Mesothelial cell of epicardium (in vitro differentiated cells): Measurements from ENCODE around the gene ERC1. TPM values are rescaled to one million over a fixed set of nuclear protein-coding genes. Genes with fewer than 3 reads are reported as not detected.
A peak's percentile ranks its signal among the peaks of the same experiment; 100 is the strongest.

Experiments
- DNase-seq, 2 experiments: peaks; one replicate each; pipeline ENCODE4 v3.0.0; 2021; ENCODE audit warnings: low spot score in 2 of 2; ENCODE audit not compliant: unreplicated experiment in 2 of 2
- H3K27ac Mint-ChIP-seq: 2 replicates; pipeline ENCODE4 v1.8.0; 2021; ENCODE audit warnings: mixed read lengths
- H3K27me3 Mint-ChIP-seq: 2 replicates; pipeline ENCODE4 v1.8.0; 2021; ENCODE audit warnings: low read depth, mixed read lengths
- H3K36me3 Mint-ChIP-seq: 2 replicates; pipeline ENCODE4 v1.8.0; 2021; ENCODE audit warnings: mixed read lengths
- H3K4me1 Mint-ChIP-seq: 2 replicates; pipeline ENCODE4 v1.8.0; 2021; ENCODE audit warnings: mixed read lengths
- H3K4me3 Mint-ChIP-seq: 2 replicates; pipeline ENCODE4 v1.8.0; 2021; ENCODE audit warnings: mild to moderate bottlenecking, moderate library complexity, mixed read lengths
- H3K9me3 Mint-ChIP-seq: 2 replicates; pipeline ENCODE4 v1.8.0; 2021; ENCODE audit warnings: mixed read lengths
- CTCF ChIP-seq: fragments of 200-600 bp; sonication (generic); IDR thresholded peaks from one replicate; pipeline ENCODE4 v1.5.0; 2021; ENCODE audit warnings: antibody characterized with exemption; ENCODE audit not compliant: unreplicated experiment
- total RNA-seq: library from RNA; stranded (reverse); gene quantifications from 3 replicates; pipeline ENCODE4 v1.2.1, GENCODE V29; 2021

ERC1 gene
- total RNA-seq, 1 donor from 2014 or later = 66.1 TPM

GRCh38 chr12:1429980-1430379, 439.0 kb downstream of the ERC1 start:
- no peaks in the 10 kb centered on the region for H3K36me3 Mint-ChIP-seq
- H3K4me3 Mint-ChIP-seq = no peak overlapping the region
- peaks cover 3% of the 10 kb centered on the region for H3K4me1 Mint-ChIP-seq
- no peak overlapping the region for H3K27ac Mint-ChIP-seq
- DNase-seq = no peak
- no peaks in the 10 kb centered on the region for H3K9me3 Mint-ChIP-seq
- no peaks in the 10 kb centered on the region for H3K27me3 Mint-ChIP-seq
- TF ChIP-seq CTCF = no peak

- Mint-ChIP-seq H3K27me3 (no peaks in the 10 kb centered on the region), H3K9me3 (no peaks in the 10 kb centered on the region), H3K4me1 (peaks cover 17% of the 10 kb centered on the region), H3K27ac (no peak overlapping the region), H3K4me3 (no peak overlapping the region), H3K36me3 (no peaks in the 10 kb centered on the region)
- no peak for TF ChIP-seq CTCF
- no peak for DNase-seq
Observed at GRCh38 chr12:1434296-1434955, 443.4 kb downstream of the ERC1 start.

GRCh38 chr12:1435044-1435443, 444.0 kb downstream of the ERC1 start:
- DNase-seq = no peak
- Mint-ChIP-seq H3K9me3 (no peaks in the 10 kb centered on the region), H3K4me3 (no peak overlapping the region), H3K27ac (peak overlapping the region; percentile 41), H3K27me3 (no peaks in the 10 kb centered on the region), H3K36me3 (no peaks in the 10 kb centered on the region), H3K4me1 (peaks cover 17% of the 10 kb centered on the region)
- TF ChIP-seq CTCF = no peak

DNA sequence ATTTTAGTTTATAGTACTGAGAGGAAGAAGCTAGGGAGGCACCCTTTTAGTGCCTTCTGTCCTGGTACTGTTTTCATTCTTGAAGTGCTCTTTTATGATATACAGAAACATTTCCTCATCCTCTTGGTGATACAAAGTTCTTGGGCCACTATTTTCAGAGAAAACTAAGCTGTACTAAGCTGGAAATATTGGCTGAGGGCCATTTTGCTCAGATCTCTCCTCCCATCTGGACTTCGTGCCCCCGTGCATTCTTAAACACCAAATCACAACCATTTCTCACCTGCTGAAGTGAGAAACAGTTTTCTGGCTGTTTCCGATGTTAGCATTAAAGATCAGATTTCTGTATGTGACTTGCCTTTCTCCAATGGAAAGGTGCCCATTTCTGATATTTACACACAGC, 444.4 kb downstream of the ERC1 start:
- Mint-ChIP-seq H3K9me3 (no peaks in the 10 kb centered on the region), H3K4me1 (peaks cover 17% of the 10 kb centered on the region), H3K4me3 (no peak overlapping the region), H3K27ac (peak overlapping the region; percentile 41), H3K36me3 (no peaks in the 10 kb centered on the region), H3K27me3 (no peaks in the 10 kb centered on the region)
- no peak for DNase-seq
- TF ChIP-seq CTCF = no peak

GRCh38 chr12:1436015-1436414, 445.0 kb downstream of the ERC1 start:
- Mint-ChIP-seq H3K4me1 (peaks cover 17% of the 10 kb centered on the region), H3K36me3 (no peaks in the 10 kb centered on the region), H3K9me3 (no peaks in the 10 kb centered on the region), H3K27ac (no peak overlapping the region), H3K4me3 (no peak overlapping the region), H3K27me3 (no peaks in the 10 kb centered on the region)
- TF ChIP-seq CTCF = no peak
- no peak for DNase-seq

DNA sequence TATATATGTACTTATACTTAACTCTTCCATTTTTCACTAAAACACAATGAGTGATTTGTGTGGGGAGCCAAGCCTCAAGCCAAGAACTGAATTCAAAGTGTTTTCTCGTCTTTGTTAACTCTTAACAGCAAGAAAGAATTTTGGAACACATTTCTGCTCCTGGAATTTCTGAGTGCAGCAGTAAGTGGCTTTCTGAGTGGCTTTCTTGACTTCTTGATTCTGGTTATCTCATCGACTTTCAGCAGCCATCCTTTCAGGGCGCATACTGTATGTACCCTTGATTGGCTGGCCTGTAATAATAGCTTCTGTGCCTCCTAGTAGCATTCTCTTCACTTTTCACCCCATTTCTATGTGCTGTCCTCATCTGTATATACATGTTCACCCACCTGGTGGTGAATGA, 446.0 kb downstream of the ERC1 start:
- Mint-ChIP-seq H3K27me3 (no peaks in the 10 kb centered on the region), H3K27ac (no peak overlapping the region), H3K36me3 (no peaks in the 10 kb centered on the region), H3K4me3 (no peak overlapping the region), H3K9me3 (no peaks in the 10 kb centered on the region), H3K4me1 (peaks cover 17% of the 10 kb centered on the region)
- DNase-seq = no peak
- no peak for TF ChIP-seq CTCF
